HG03045 (cell line): Measurements from ENCODE around the gene SLC2A2.
"Not testable (repeated sequence)": the region's sequence is repeated elsewhere in the genome, so short reads cannot be mapped to it uniquely, and the experiment has no call there.

ENCODE experiments used
- ATAC-seq: cut with Tn5 transposase; IDR thresholded peaks from one replicate; pipeline ENCODE4 v1.9.1; 2021; ENCODE audit warnings: mild to moderate bottlenecking, moderate library complexity; ENCODE audit not compliant: unreplicated experiment

The SLC2A2 gene

GRCh38 chr3:170989100-170989648, 37.3 kb downstream of the SLC2A2 start:
- ATAC-seq, result no peak

GRCh38 chr3:170988378-170988777, 38.1 kb downstream of the SLC2A2 start:
- no peak for ATAC-seq

GRCh38 chr3:170985304-170985703, 41.2 kb downstream of the SLC2A2 start:
- ATAC-seq, result no peak

- no peak for ATAC-seq
Measured at GRCh38 chr3:170982733-170983132, 43.8 kb downstream of the SLC2A2 start.

GRCh38 chr3:170980399-170980798, 46.1 kb downstream of the SLC2A2 start:
- no peak for ATAC-seq

GRCh38 chr3:170977949-170978745, 48.4 kb downstream of the SLC2A2 start:
- ATAC-seq, result no peak

- ATAC-seq, result no peak
Measured at GRCh38 chr3:170976190-170976519, 50.4 kb downstream of the SLC2A2 start.

GRCh38 chr3:170975283-170976189, 51.0 kb downstream of the SLC2A2 start:
- no peak for ATAC-seq

GRCh38 chr3:170974872-170975271, 51.6 kb downstream of the SLC2A2 start:
- ATAC-seq, result no peak

GRCh38 chr3:170972917-170973316, 53.6 kb downstream of the SLC2A2 start:
- not testable (repeated sequence) for ATAC-seq

- ATAC-seq, result no peak
Measured at GRCh38 chr3:170967126-170967525, 59.4 kb downstream of the SLC2A2 start.

- no peak for ATAC-seq
Measured at GRCh38 chr3:170966495-170966894, 60.0 kb downstream of the SLC2A2 start.

- ATAC-seq, result no peak
Measured at GRCh38 chr3:170962411-170962810, 64.1 kb downstream of the SLC2A2 start.

- no peak for ATAC-seq
Measured at GRCh38 chr3:170961616-170962400, 64.7 kb downstream of the SLC2A2 start.

- no peak for ATAC-seq
Measured at GRCh38 chr3:170959457-170959856, 67.1 kb downstream of the SLC2A2 start.

- ATAC-seq, result no peak
Measured at GRCh38 chr3:170956647-170957046, 69.9 kb downstream of the SLC2A2 start.

- ATAC-seq, result no peak
Measured at GRCh38 chr3:170953736-170954135, 72.8 kb downstream of the SLC2A2 start.

GRCh38 chr3:170953229-170953628, 73.3 kb downstream of the SLC2A2 start:
- ATAC-seq, result no peak

- no peak for ATAC-seq
Measured at GRCh38 chr3:170949211-170949610, 77.3 kb downstream of the SLC2A2 start.

- ATAC-seq, result no peak
Measured at GRCh38 chr3:170947018-170947769, 79.3 kb downstream of the SLC2A2 start.
